Aorta (tissue), 5 donors: Measurements from ENCODE around the gene OSBPL1A. TPM values are rescaled to one million over a fixed set of nuclear protein-coding genes. Genes with fewer than 3 reads are reported as not detected.

Experiments used
- ATAC-seq: fragments of 200-7000 bp; cut with Tn5 transposase; one replicate; pipeline ENCODE4 v1.9.1; 2022; ENCODE audit warnings: moderate library complexity; ENCODE audit not compliant: low FRiP score
- DNase-seq, 2 donors: peaks; one replicate each; pipeline ENCODE4 v3.0.0-alpha.2; 2020
- H3K27ac ChIP-seq, 2 donors: one replicate each; pipeline ENCODE4 v1.5.1; 2013; ENCODE audit warnings: low read length in 2 of 2, mild to moderate bottlenecking in 2 of 2, moderate library complexity in 2 of 2, control low read depth in 1 of 2, inconsistent platforms in 1 of 2, low read depth in 1 of 2
- H3K27me3 ChIP-seq, 2 donors: one replicate each; pipeline ENCODE4 v1.6.1; 2013; ENCODE audit warnings: control low read depth in 1 of 2, low read length in 1 of 2, mild to moderate bottlenecking in 1 of 2, moderate library complexity in 1 of 2; ENCODE audit not compliant: insufficient read depth in 2 of 2, control insufficient read depth in 1 of 2
- H3K36me3 ChIP-seq, 2 donors: one replicate each; pipeline ENCODE4 v1.6.1; 2013; ENCODE audit warnings: control low read depth in 1 of 2, low read length in 1 of 2, mild to moderate bottlenecking in 1 of 2; ENCODE audit not compliant: insufficient read depth in 2 of 2, control insufficient read depth in 1 of 2
- H3K4me1 ChIP-seq, 2 donors: one replicate each; pipeline ENCODE4 v1.6.1; 2013; ENCODE audit warnings: low read length in 2 of 2, control low read depth in 1 of 2, mild to moderate bottlenecking in 1 of 2, moderate library complexity in 1 of 2; ENCODE audit not compliant: insufficient read depth in 2 of 2, control insufficient read depth in 1 of 2
- H3K4me3 ChIP-seq, 2 donors: one replicate each; pipeline ENCODE4 v1.5.1; 2013; ENCODE audit warnings: low read length in 2 of 2, control low read depth in 1 of 2, mild to moderate bottlenecking in 1 of 2
- H3K9me3 ChIP-seq: one replicate; pipeline ENCODE4 v1.6.1; 2013; ENCODE audit warnings: mild to moderate bottlenecking, low read length; ENCODE audit not compliant: control insufficient read depth
- WGBS, 2 donors: extraction: QIAGEN DNeasy Blood & Tissue Kit; methylation state at CpG; one replicate each; pipeline ENCODE4 v1.1.7; 2013; 5-methylcytosine and 5-hydroxymethylcytosine counted together
- intact Hi-C, 2 donors: fragments of 100-400 bp; cut with DNase I; formaldehyde crosslinking; loops; one replicate each; pipeline versions ENCODE4 v1.14.2 to v1.15.0; 2022
- polyA plus RNA-seq, 2 donors: library from polyadenylated mRNA; stranded (reverse); fragments of 200-250 nt; gene quantifications; one replicate each; pipeline ENCODE4 v1.2.3, GENCODE V29; 2013
- total RNA-seq, 2 donors: library from RNA; stranded (reverse); fragmentation: NEBNext Ultra II Directional; extraction: Animal tissue kit (Norgen Biotek cat#: 25700); gene quantifications; one replicate each; pipeline ENCODE4 v1.2.1, GENCODE V29; 2021
- donor health status: healthy with polysubstance abuse.
- donor health status: Bipolar disorder and iron deficiency.
- donor health status: DM: no; HTN: no; CAD: no.
- donor health status: DM: no; HTN: no; CAD: no.
- donor health status: DM: yes; HTN: yes; CAD: no.

Gene OSBPL1A
- total and polyA plus RNA-seq, 4 donors: 21.7 to 47.4 (median 37.1) TPM

GRCh38 chr18:24208270-24209035 is 189.2 kb downstream of the OSBPL1A start:
- Histone ChIP-seq H3K36me3 (no peaks in the 10 kb centered on the region), H3K4me1 (no peaks in the 10 kb centered on the region), H3K27ac (no peak overlapping the region), H3K9me3 (no peaks in the 10 kb centered on the region), H3K4me3 (no peak overlapping the region), H3K27me3 (no peaks in the 10 kb centered on the region)
- WGBS, 2 donors: 48 to 50% methylated on average over 2 of the region's 2 CpGs
- ATAC-seq (no peak), DNase-seq (no peak)
- intact Hi-C loops: no loop called here

DNA sequence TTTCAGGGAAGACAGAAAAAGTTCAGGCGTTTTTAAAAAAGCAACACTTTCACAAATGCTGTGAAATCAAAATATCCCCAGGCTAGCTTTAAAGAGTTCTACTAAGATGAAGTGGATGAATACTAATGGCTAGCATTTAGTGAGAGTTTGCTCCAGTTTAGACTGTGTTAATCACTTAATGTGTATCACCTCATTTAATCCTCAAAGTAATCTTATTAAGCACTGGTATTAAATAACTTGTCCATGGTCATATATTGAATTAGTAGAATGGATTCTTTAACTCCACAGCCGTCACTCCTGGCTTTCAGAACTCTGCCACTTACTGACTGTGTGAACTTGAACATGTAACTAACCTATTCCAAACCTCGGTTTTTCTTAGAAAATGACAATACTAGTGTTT is 192.7 kb downstream of the OSBPL1A start:
- H3K27me3 ChIP-seq: no peaks in the 10 kb centered on the region

DNA sequence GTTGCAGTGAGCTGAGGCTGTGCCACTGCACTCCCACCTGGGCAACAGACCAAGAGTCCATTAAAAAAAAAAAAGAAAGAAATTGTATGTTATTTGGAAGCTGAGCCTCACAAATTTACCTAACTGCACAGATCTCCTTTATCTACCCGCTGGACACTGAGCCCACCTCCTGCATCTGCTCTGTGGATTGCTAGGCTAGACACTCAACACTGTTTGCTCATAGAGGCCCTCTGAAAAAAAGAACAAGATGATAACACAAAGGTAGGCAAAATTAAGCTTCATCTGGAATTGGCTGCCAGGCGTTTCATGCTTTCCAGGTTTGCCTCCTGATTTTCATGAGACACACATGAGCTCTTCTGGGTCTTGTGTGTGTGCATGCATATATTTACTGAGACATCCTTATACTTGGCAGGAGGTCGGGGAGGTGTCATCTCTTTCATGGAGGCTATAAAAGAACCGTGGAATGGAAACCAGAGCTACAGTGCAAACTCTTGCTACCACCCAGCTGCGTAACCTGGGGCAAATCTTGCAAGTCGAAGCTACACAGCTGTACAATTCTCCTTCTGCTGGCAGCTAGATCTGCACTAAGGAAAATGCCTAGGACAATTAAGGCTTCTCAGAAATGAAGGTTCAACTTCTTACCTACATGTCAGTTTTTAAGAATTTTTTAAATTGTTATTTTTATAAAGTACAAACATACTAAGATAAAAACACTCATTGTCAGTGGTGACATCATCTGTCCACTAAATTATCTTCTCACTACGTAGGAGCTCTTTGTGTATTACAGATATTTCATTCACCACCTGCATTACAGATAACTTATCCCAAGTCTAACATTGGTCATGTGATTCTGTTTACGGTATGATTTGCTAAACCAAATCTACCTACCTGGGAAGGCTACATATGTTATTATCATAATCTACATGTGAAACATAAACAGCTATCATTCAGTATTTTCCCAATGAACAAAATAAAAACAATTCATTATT is 195.6 kb downstream of the OSBPL1A start:
- no peaks in the 10 kb centered on the region for H3K9me3 ChIP-seq
- WGBS, 2 donors: 91 to 94% methylated on average over 8 of the region's 8 CpGs
- ATAC-seq (no peak), DNase-seq (no peak)
- H3K27me3 ChIP-seq: no peaks in the 10 kb centered on the region
- H3K4me1 ChIP-seq: peaks cover 0 to 1% of the 10 kb centered on the region in 2 donors
- intact Hi-C loops: no loop called here
- no peak overlapping the region for H3K27ac ChIP-seq
- no peak overlapping the region for H3K4me3 ChIP-seq
- H3K36me3 ChIP-seq: no peaks in the 10 kb centered on the region

More for the DNA sequence above, 192.7 kb downstream of the OSBPL1A start:
- H3K9me3 ChIP-seq: no peaks in the 10 kb centered on the region
- DNase-seq (no peak), ATAC-seq (no peak)
- WGBS, 2 donors: 89 to 91% methylated on average over 3 of the region's 3 CpGs
- H3K27ac ChIP-seq: no peak overlapping the region
- H3K4me3 ChIP-seq: no peak overlapping the region
- intact Hi-C loops: no loop called here
- H3K36me3 ChIP-seq: no peaks in the 10 kb centered on the region
- H3K4me1 ChIP-seq: peaks cover 0 to 1% of the 10 kb centered on the region in 2 donors

GRCh38 chr18:24200494-24201290 is 196.9 kb downstream of the OSBPL1A start:
- Histone ChIP-seq H3K4me3 (no peak overlapping the region), H3K27ac (no peak overlapping the region), H3K36me3 (no peaks in the 10 kb centered on the region), H3K27me3 (no peaks in the 10 kb centered on the region), H3K9me3 (no peaks in the 10 kb centered on the region), H3K4me1 (peaks cover 0 to 1% of the 10 kb centered on the region in 2 donors)
- no peak for DNase-seq
- ATAC-seq: no peak
- intact Hi-C loops: no loop called here
- WGBS, 2 donors: 60% methylated on average over 11 of the region's 11 CpGs

DNA sequence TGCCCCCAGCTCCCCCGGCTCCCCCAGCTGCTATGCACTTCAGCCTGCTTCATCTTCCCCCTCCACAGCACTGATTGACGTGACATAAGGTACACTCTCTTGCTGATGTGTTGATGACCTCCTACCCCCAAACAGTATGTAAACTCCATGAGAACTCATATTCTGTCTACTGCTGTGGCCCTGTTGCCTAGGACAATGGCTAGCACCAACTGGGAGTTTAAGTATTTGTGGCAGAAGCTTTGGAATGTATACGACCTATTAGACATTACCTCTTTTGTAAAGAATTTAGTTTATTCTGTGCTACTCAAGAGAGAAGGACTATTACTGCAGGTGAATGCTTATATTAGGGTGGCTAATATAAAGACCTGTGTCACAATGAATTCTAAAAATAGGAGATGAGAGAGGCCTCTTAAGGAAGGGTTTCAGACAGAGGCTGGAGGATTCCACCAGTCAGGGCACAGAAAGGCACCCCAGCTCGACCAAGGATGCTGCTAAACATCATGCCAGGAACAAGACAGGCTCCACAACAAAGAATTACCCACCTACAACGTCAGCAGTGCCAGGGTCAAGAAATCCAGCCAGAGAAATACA is 198.2 kb downstream of the OSBPL1A start:
- no peak overlapping the region for H3K4me3 ChIP-seq
- H3K9me3 ChIP-seq: no peaks in the 10 kb centered on the region
- no peak for DNase-seq
- 77 to 86% methylated on average over 5 of the region's 5 CpGs for WGBS, 2 donors
- H3K27me3 ChIP-seq: no peaks in the 10 kb centered on the region
- H3K4me1 ChIP-seq: peaks cover 0 to 1% of the 10 kb centered on the region in 2 donors
- no peak overlapping the region for H3K27ac ChIP-seq
- intact Hi-C loops: loop anchor here in 1 of 2 donors (5.0 kb wide), 1 partner anchor 73 kb away; no protein-coding TSS in a partner anchor
- no peak for ATAC-seq
- no peaks in the 10 kb centered on the region for H3K36me3 ChIP-seq

DNA sequence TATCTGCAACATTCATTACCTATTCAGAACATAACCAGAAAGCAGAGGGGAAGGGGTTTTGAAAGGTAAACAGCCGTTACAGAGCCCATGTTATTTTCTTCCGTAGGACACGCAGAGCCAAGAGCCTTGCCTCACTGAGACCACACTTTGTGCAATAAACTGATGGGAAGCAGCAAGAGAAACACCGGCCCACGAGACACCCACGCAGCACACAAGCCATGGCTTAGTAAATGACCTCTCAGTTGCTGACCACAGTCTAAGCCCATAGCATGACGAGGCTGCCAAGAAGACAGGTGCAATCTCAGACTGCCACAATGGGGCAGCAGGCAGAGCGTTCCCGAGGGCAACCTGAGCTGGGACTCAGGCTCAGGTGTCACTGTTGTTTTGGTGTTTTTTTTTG is 199.2 kb downstream of the OSBPL1A start:
- WGBS, 2 donors: 86 to 94% methylated on average over 9 of the region's 9 CpGs
- Histone ChIP-seq H3K27me3 (no peaks in the 10 kb centered on the region), H3K36me3 (no peaks in the 10 kb centered on the region), H3K9me3 (no peaks in the 10 kb centered on the region), H3K4me3 (no peak overlapping the region), H3K27ac (no peak overlapping the region), H3K4me1 (peaks cover 0 to 1% of the 10 kb centered on the region in 2 donors)
- intact Hi-C loops: loop anchor here in 1 of 2 donors (5.0 kb wide), 1 partner anchor 74 kb away; no protein-coding TSS in a partner anchor
- DNase-seq (no peak), ATAC-seq (no peak)

GRCh38 chr18:24197412-24197811 is 200.2 kb downstream of the OSBPL1A start:
- no peaks in the 10 kb centered on the region for H3K36me3 ChIP-seq
- intact Hi-C loops: loop anchor here in 1 of 2 donors (5.0 kb wide), 1 partner anchor 75 kb away; no protein-coding TSS in a partner anchor
- H3K4me1 ChIP-seq: peaks cover 0 to 1% of the 10 kb centered on the region in 2 donors
- no peak for DNase-seq
- H3K27ac ChIP-seq: no peak overlapping the region
- H3K9me3 ChIP-seq: no peaks in the 10 kb centered on the region
- 93 to 95% methylated on average over 1 of the region's 1 CpG for WGBS, 2 donors
- no peak for ATAC-seq
- H3K27me3 ChIP-seq: no peaks in the 10 kb centered on the region
- H3K4me3 ChIP-seq: no peak overlapping the region

GRCh38 chr18:24196764-24197163 is 200.9 kb downstream of the OSBPL1A start:
- intact Hi-C loops: loop anchor here in 1 of 2 donors (5.0 kb wide), 1 partner anchor 76 kb away; no protein-coding TSS in a partner anchor
- WGBS, 2 donors: 92 to 96% methylated on average over 4 of the region's 4 CpGs
- DNase-seq: no peak
- Histone ChIP-seq H3K4me1 (no peaks in the 10 kb centered on the region), H3K27me3 (no peaks in the 10 kb centered on the region), H3K4me3 (no peak overlapping the region), H3K36me3 (no peaks in the 10 kb centered on the region), H3K9me3 (no peaks in the 10 kb centered on the region), H3K27ac (no peak overlapping the region)
- ATAC-seq: no peak
